Mesenchymal stem cell (in vitro differentiated cells and primary cell): Measurements from ENCODE around the gene FAM117B.

Experiments
- DNase-seq: peaks from one replicate; pipeline ENCODE4 v3.0.0-alpha.2; 2013
- H2AFZ ChIP-seq: one replicate; pipeline ENCODE4 v1.6.1; 2013; ENCODE audit warnings: low read depth, mild to moderate bottlenecking, control low read depth, inconsistent platforms, low read length, moderate library complexity
- H2AK5ac ChIP-seq: 2 replicates; pipeline ENCODE4 v1.6.1; 2013; ENCODE audit warnings: low read length, moderate library complexity, mild to moderate bottlenecking, inconsistent platforms; ENCODE audit not compliant: severe bottlenecking
- H2BK120ac ChIP-seq: one replicate; pipeline ENCODE4 v1.6.1; 2013; ENCODE audit warnings: low read depth, mild to moderate bottlenecking, inconsistent platforms, low read length, moderate library complexity
- H2BK12ac ChIP-seq, 2 experiments: one replicate each; pipeline ENCODE4 v1.6.1; 2013; ENCODE audit warnings: inconsistent platforms in 2 of 2, low read length in 2 of 2, mild to moderate bottlenecking in 2 of 2, moderate library complexity in 2 of 2, control low read depth in 1 of 2
- H2BK15ac ChIP-seq: one replicate; pipeline ENCODE4 v1.6.1; 2013; ENCODE audit warnings: mild to moderate bottlenecking, low read depth, inconsistent platforms; ENCODE audit not compliant: poor library complexity, severe bottlenecking
- H2BK5ac ChIP-seq: 2 replicates; pipeline ENCODE4 v1.6.1; 2013; ENCODE audit warnings: low read depth, mild to moderate bottlenecking, low read length, control low read depth, inconsistent platforms; ENCODE audit not compliant: poor library complexity, severe bottlenecking
- H3K14ac ChIP-seq, 2 experiments: one replicate each; pipeline ENCODE4 v1.6.1; 2013; ENCODE audit warnings: inconsistent platforms in 2 of 2, low read length in 2 of 2, control low read depth in 1 of 2, mild to moderate bottlenecking in 1 of 2, moderate library complexity in 1 of 2
- H3K18ac ChIP-seq, 2 experiments: one replicate each; pipeline ENCODE4 v1.6.1; 2013; ENCODE audit warnings: inconsistent platforms in 2 of 2, low read length in 2 of 2, control low read depth in 1 of 2, low read depth in 1 of 2, mild to moderate bottlenecking in 1 of 2
- H3K23ac ChIP-seq, 2 experiments: one replicate each; pipeline ENCODE4 v1.6.1; 2013; ENCODE audit warnings: inconsistent platforms in 2 of 2, low read length in 2 of 2, mild to moderate bottlenecking in 2 of 2, moderate library complexity in 2 of 2, control low read depth in 1 of 2
- H3K27ac ChIP-seq: 2 replicates; pipeline ENCODE4 v1.5.1; 2013; ENCODE audit warnings: mild to moderate bottlenecking, moderate library complexity, low read length, control low read depth, inconsistent platforms; ENCODE audit not compliant: poor library complexity, severe bottlenecking
- H3K27me3 ChIP-seq, 2 experiments: 2 replicates each; pipeline versions ENCODE4 v1.6.1 to v1.7.0; 2013; ENCODE audit warnings: low read length in 2 of 2, mild to moderate bottlenecking in 2 of 2, moderate library complexity in 2 of 2, control low read depth in 1 of 2, inconsistent platforms in 1 of 2; ENCODE audit not compliant: control insufficient read depth in 1 of 2, insufficient read depth in 1 of 2
- H3K36me3 ChIP-seq, 2 experiments: 2 replicates each; pipeline versions ENCODE4 v1.6.1 to v1.7.0; 2013; ENCODE audit warnings: low read length in 2 of 2, control low read depth in 1 of 2, inconsistent platforms in 1 of 2, low read depth in 1 of 2, mild to moderate bottlenecking in 1 of 2; ENCODE audit not compliant: insufficient read depth in 2 of 2, control insufficient read depth in 1 of 2
- H3K4ac ChIP-seq, 2 experiments: one replicate each; pipeline ENCODE4 v1.6.1; 2013; ENCODE audit warnings: inconsistent platforms in 2 of 2, low read length in 2 of 2, mild to moderate bottlenecking in 2 of 2, moderate library complexity in 2 of 2, control low read depth in 1 of 2, low read depth in 1 of 2
- H3K4me1 ChIP-seq: 2 replicates; pipeline ENCODE4 v1.6.1; 2013; ENCODE audit warnings: low read depth, low read length, control low read depth; ENCODE audit not compliant: control insufficient read depth, insufficient read depth
- H3K4me2 ChIP-seq: 2 replicates; pipeline ENCODE4 v1.6.1; 2013; ENCODE audit warnings: low read length, mild to moderate bottlenecking, inconsistent platforms; ENCODE audit not compliant: poor library complexity, severe bottlenecking
- H3K4me3 ChIP-seq, 2 experiments: 2 replicates each; pipeline versions ENCODE4 v1.5.1 to v1.7.0; 2013; ENCODE audit warnings: low read length in 2 of 2, mild to moderate bottlenecking in 2 of 2, control low read depth in 1 of 2, low read depth in 1 of 2; ENCODE audit not compliant: insufficient read depth in 1 of 2
- H3K79me1 ChIP-seq: replicated peaks from 2 replicates; pipeline ENCODE4 v1.6.1; 2013; ENCODE audit warnings: mild to moderate bottlenecking, control low read depth, low read length, inconsistent platforms; ENCODE audit not compliant: poor library complexity, severe bottlenecking
- H3K9ac ChIP-seq: 2 replicates; pipeline ENCODE4 v1.7.0; 2013; ENCODE audit warnings: mild to moderate bottlenecking, low read length, moderate library complexity
- H3K9me3 ChIP-seq: 2 replicates; pipeline ENCODE4 v1.7.0; 2013; ENCODE audit warnings: mild to moderate bottlenecking, low read length; ENCODE audit not compliant: control insufficient read depth
- H4K8ac ChIP-seq: one replicate; pipeline ENCODE4 v1.6.1; 2013; ENCODE audit warnings: inconsistent platforms, mild to moderate bottlenecking, low read length, moderate library complexity
- H4K91ac ChIP-seq: one replicate; pipeline ENCODE4 v1.6.1; 2013; ENCODE audit warnings: mild to moderate bottlenecking, low read length, inconsistent platforms
- WGBS: methylation state at CpG from one replicate; pipeline ENCODE4 v1.1.7; 2013; ENCODE audit warnings: mixed read lengths; 5-methylcytosine and 5-hydroxymethylcytosine counted together

The FAM117B gene

GRCh38 chr2:202716953-202717597, 82.3 kb downstream of the FAM117B start:
- H2AFZ ChIP-seq = no peak overlapping the region
- H2BK12ac ChIP-seq = no peak overlapping the region
- no peak overlapping the region for H4K8ac ChIP-seq
- no peak overlapping the region for H3K9ac ChIP-seq
- H3K4me3 ChIP-seq = no peak overlapping the region
- H4K91ac ChIP-seq = peak overlapping the region; percentile 69
- H3K14ac ChIP-seq = no peak overlapping the region
- H3K9me3 ChIP-seq = peaks cover 18% of the 10 kb centered on the region
- H3K4me2 ChIP-seq = no peak overlapping the region
- H3K23ac ChIP-seq = no peak overlapping the region
- no peaks in the 10 kb centered on the region for H3K27me3 ChIP-seq
- no peak overlapping the region for H2BK120ac ChIP-seq
- H3K79me1 ChIP-seq = peaks cover 13% of the 10 kb centered on the region
- no peak overlapping the region for H2BK5ac ChIP-seq
- H2AK5ac ChIP-seq = peak overlapping the region; percentile 31
- WGBS = 92% methylated on average over 1 of the region's 2 CpGs
- H2BK15ac ChIP-seq = no peak overlapping the region
- no peak overlapping the region for H3K4ac ChIP-seq
- H3K4me1 ChIP-seq = peaks cover 6% of the 10 kb centered on the region
- no peak for DNase-seq
- no peaks in the 10 kb centered on the region for H3K36me3 ChIP-seq
- no peak overlapping the region for H3K27ac ChIP-seq
- H3K18ac ChIP-seq = no peak overlapping the region

DNA sequence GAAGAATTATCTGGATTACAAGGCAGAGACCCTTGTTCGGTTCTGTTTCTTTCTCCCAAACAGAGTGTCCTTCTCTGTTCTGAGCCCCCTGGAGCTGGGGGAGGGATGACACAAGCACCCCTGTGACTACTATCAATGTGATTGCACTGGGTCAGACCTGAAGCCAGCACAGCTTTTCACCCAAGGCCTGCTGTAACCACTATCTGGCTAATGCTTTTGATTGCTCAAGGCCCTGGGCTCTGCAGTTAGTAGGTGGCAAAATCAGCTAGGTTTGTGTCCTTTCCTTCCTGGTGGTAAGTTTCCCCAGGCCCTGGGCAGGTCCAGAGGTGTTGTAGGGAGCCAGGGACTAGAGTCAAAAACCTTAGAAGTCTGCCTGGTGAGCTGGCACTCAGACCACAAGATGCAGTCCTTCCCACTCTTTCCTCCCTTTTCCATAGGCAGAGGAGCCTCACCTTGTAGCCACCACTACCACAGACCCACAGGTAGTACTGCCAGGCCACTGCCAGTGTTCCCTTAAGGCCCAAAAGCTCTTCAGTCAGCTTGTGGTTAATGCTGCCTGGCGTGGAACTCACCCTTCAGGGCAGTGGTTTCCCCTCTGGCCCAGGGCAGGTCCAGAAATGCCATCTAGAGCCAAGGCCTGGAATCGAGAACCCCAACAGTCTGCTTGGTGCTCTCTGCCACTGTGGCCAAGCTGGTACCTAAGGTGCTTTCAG, 83.0 kb downstream of the FAM117B start:
- Histone ChIP-seq H3K23ac (no peak overlapping the region), H2AFZ (no peak overlapping the region), H2AK5ac (peak overlapping the region; percentile 4), H3K4me2 (no peak overlapping the region), H4K8ac (peak overlapping the region; percentile 8), H3K18ac (no peak overlapping the region), H3K79me1 (peaks cover 13% of the 10 kb centered on the region), H3K9ac (no peak overlapping the region), H2BK15ac (no peak overlapping the region), H3K4ac (no peak overlapping the region), H3K27ac (no peak overlapping the region), H3K14ac (no peak overlapping the region), H4K91ac (no peak overlapping the region), H3K27me3 (no peaks in the 10 kb centered on the region), H3K36me3 (no peaks in the 10 kb centered on the region), H3K4me3 (no peak overlapping the region), H2BK12ac (no peak overlapping the region), H2BK5ac (no peak overlapping the region), H2BK120ac (no peak overlapping the region), H3K9me3 (peaks cover 14% of the 10 kb centered on the region), H3K4me1 (peaks cover 6% of the 10 kb centered on the region)
- DNase-seq = no peak
- WGBS = 87% methylated on average over 3 of the region's 3 CpGs

DNA sequence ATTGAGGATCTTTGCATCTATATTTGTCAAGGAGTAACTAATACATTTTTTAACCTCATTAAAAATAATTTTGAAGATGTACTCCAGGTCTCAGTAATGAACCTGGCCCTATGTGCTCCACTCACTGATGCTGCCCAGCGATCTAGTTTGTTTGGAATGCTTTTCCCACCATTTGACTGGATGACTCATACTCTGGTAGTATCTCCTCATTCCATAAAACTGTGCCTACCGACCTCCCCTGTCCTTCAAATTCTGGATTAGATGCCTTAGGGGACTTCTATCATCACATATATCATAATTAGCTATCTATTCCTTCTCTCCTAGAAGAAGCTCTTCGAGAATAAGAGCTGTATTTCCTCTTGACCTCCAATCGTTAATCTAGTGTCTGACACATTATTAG, 83.8 kb downstream of the FAM117B start:
- Histone ChIP-seq H3K79me1 (peaks cover 13% of the 10 kb centered on the region), H2AFZ (no peak overlapping the region), H3K14ac (no peak overlapping the region), H3K9ac (no peak overlapping the region), H4K8ac (no peak overlapping the region), H3K9me3 (peaks cover 6% of the 10 kb centered on the region), H3K18ac (no peak overlapping the region), H3K4me1 (peaks cover 6% of the 10 kb centered on the region), H2BK120ac (no peak overlapping the region), H3K27ac (no peak overlapping the region), H3K27me3 (no peaks in the 10 kb centered on the region), H2BK15ac (no peak overlapping the region), H3K36me3 (no peaks in the 10 kb centered on the region), H3K23ac (no peak overlapping the region), H3K4me2 (no peak overlapping the region), H2AK5ac (no peak overlapping the region), H3K4ac (no peak overlapping the region), H4K91ac (no peak overlapping the region), H2BK12ac (no peak overlapping the region), H2BK5ac (no peak overlapping the region), H3K4me3 (no peak overlapping the region)
- DNase-seq = peak; percentile 60
- 32% methylated on average over 4 of the region's 4 CpGs for WGBS

- H4K8ac ChIP-seq = no peak overlapping the region
- H3K14ac ChIP-seq = no peak overlapping the region
- no CpG with 5 or more reads among the region's 2 CpGs for WGBS
- H3K4ac ChIP-seq = no peak overlapping the region
- H3K9ac ChIP-seq = no peak overlapping the region
- H3K27ac ChIP-seq = no peak overlapping the region
- no peak overlapping the region for H2AFZ ChIP-seq
- H3K4me3 ChIP-seq = no peak overlapping the region
- no peak overlapping the region for H3K4me2 ChIP-seq
- peaks cover 6% of the 10 kb centered on the region for H3K9me3 ChIP-seq
- peaks cover 6% of the 10 kb centered on the region for H3K4me1 ChIP-seq
- H2BK15ac ChIP-seq = no peak overlapping the region
- H2BK120ac ChIP-seq = no peak overlapping the region
- no peak overlapping the region for H2BK12ac ChIP-seq
- no peak overlapping the region for H4K91ac ChIP-seq
- H2BK5ac ChIP-seq = no peak overlapping the region
- peaks cover 14% of the 10 kb centered on the region for H3K79me1 ChIP-seq
- no peak for DNase-seq
- H2AK5ac ChIP-seq = no peak overlapping the region
- no peaks in the 10 kb centered on the region for H3K27me3 ChIP-seq
- H3K36me3 ChIP-seq = no peaks in the 10 kb centered on the region
- H3K18ac ChIP-seq = no peak overlapping the region
- no peak overlapping the region for H3K23ac ChIP-seq
These were observed 85.5 kb downstream of the FAM117B start for GRCh38 chr2:202720226-202720625.
